GM21526 (cell line): ENCODE results near the gene TNS1.
"Not testable (repeated sequence)": the region's sequence is repeated elsewhere in the genome, so short reads cannot be mapped to it uniquely, and the experiment has no call there.

Experiments
- ATAC-seq: cut with Tn5 transposase; IDR thresholded peaks from one replicate; pipeline ENCODE4 v1.9.1; 2021; ENCODE audit warnings: moderate library complexity; ENCODE audit not compliant: unreplicated experiment, low FRiP score

The TNS1 gene

GRCh38 chr2:217825469-217826235 is 177.1 kb downstream of the TNS1 start:
- no peak for ATAC-seq

- ATAC-seq = no peak
Observed at GRCh38 chr2:217824223-217824622, 178.6 kb downstream of the TNS1 start.

GRCh38 chr2:217823626-217824025 is 179.2 kb downstream of the TNS1 start:
- ATAC-seq = no peak

GRCh38 chr2:217822296-217823252 is 180.2 kb downstream of the TNS1 start:
- no peak for ATAC-seq

- no peak for ATAC-seq
Observed at GRCh38 chr2:217821536-217822147, 181.2 kb downstream of the TNS1 start.

GRCh38 chr2:217820904-217821303 is 181.9 kb downstream of the TNS1 start:
- no peak for ATAC-seq

- ATAC-seq = no peak
Observed at GRCh38 chr2:217820091-217820819, 182.5 kb downstream of the TNS1 start.

GRCh38 chr2:217818293-217818850 is 184.4 kb downstream of the TNS1 start:
- ATAC-seq = no peak

- no peak for ATAC-seq
Observed at GRCh38 chr2:217817466-217818292, 185.1 kb downstream of the TNS1 start.

- no peak for ATAC-seq
Observed at GRCh38 chr2:217816396-217816869, 186.4 kb downstream of the TNS1 start.

GRCh38 chr2:217813828-217814227 is 189.0 kb downstream of the TNS1 start:
- ATAC-seq = no peak

GRCh38 chr2:217812170-217812569 is 190.6 kb downstream of the TNS1 start:
- ATAC-seq = no peak

GRCh38 chr2:217810260-217810659 is 192.5 kb downstream of the TNS1 start:
- no peak for ATAC-seq

- ATAC-seq = no peak
Observed at GRCh38 chr2:217809736-217810135, 193.1 kb downstream of the TNS1 start.

- ATAC-seq = not testable (repeated sequence)
Observed at GRCh38 chr2:217808967-217809366, 193.8 kb downstream of the TNS1 start.

- ATAC-seq = no peak
Observed at GRCh38 chr2:217808326-217808725, 194.5 kb downstream of the TNS1 start.

GRCh38 chr2:217807753-217808152 is 195.0 kb downstream of the TNS1 start:
- no peak for ATAC-seq

- no peak for ATAC-seq
Observed at GRCh38 chr2:217807025-217807424, 195.8 kb downstream of the TNS1 start.

- no peak for ATAC-seq
Observed at GRCh38 chr2:217806482-217806765, 196.4 kb downstream of the TNS1 start.
